Hepatocyte (in vitro differentiated cells): ENCODE data around the gene ETV3.

ENCODE experiments used
- CTCF ChIP-seq: fragments of 200-600 bp; sonication (generic); IDR thresholded peaks from 2 replicates; pipeline ENCODE4 v1.5.1; 2016; ENCODE audit warnings: antibody characterized with exemption, mild to moderate bottlenecking; ENCODE audit not compliant: poor library complexity
- EZH2 ChIP-seq: fragments of 200-600 bp; sonication (generic); IDR thresholded peaks from 2 replicates; pipeline ENCODE4 v1.6.1; 2016; ENCODE audit warnings: antibody characterized with exemption, mild to moderate bottlenecking, borderline replicate concordance
- EZH2phosphoT487 ChIP-seq: fragments of 200-600 bp; sonication (generic); IDR thresholded peaks from one replicate; pipeline ENCODE4 v1.6.1; 2018; ENCODE audit warnings: antibody characterized with exemption, mild to moderate bottlenecking, low read depth, moderate library complexity; ENCODE audit not compliant: unreplicated experiment, severe bottlenecking

GRCh38 chr1:157108448-157108847, 29.7 kb downstream of the ETV3 start:
- TF ChIP-seq CTCF (no peak), EZH2phosphoT487 (no peak), EZH2 (no peak)
